ENCODE results near the gene ACER3. TPM values are rescaled to one million over a fixed set of nuclear protein-coding genes. Genes with fewer than 3 reads are reported as not detected.
"Not testable (repeated sequence)": the region's sequence is repeated elsewhere in the genome, so short reads cannot be mapped to it uniquely, and the experiment has no call there.

ACER3 gene
- total RNA-seq, 1 donor from 2014 or later, result 67.2 TPM

GRCh38 chr11:77058900-77059299 is 198.2 kb downstream of the ACER3 start:
- intact Hi-C loops (cut with DNase I), result no loop called here
- Histone ChIP-seq H3K4me3 (no peak overlapping the region), H3K36me3 (no peaks in the 10 kb centered on the region), H3K4me1 (no peaks in the 10 kb centered on the region), H3K27ac (no peak overlapping the region), H3K9me3 (no peaks in the 10 kb centered on the region), H3K27me3 (ENCODE audit: low read depth) (no peaks in the 10 kb centered on the region)
- DNase-seq, result no peak
- no peak for ATAC-seq
- no peak for TF ChIP-seq CTCF (IDR thresholded peaks at IDR 0.05)

GRCh38 chr11:77059806-77060205 is 199.1 kb downstream of the ACER3 start:
- Histone ChIP-seq H3K9me3 (no peaks in the 10 kb centered on the region), H3K4me1 (no peaks in the 10 kb centered on the region), H3K27me3 (ENCODE audit: low read depth) (no peaks in the 10 kb centered on the region), H3K36me3 (no peaks in the 10 kb centered on the region), H3K27ac (no peak overlapping the region), H3K4me3 (no peak overlapping the region)
- intact Hi-C loops (cut with DNase I), result no loop called here
- ATAC-seq, result no peak
- no peak for TF ChIP-seq CTCF (IDR thresholded peaks at IDR 0.05)
- DNase-seq, result no peak

GRCh38 chr11:77060234-77060633 is 199.5 kb downstream of the ACER3 start:
- Histone ChIP-seq H3K4me1 (no peaks in the 10 kb centered on the region), H3K27ac (no peak overlapping the region), H3K36me3 (no peaks in the 10 kb centered on the region), H3K27me3 (ENCODE audit: low read depth) (no peaks in the 10 kb centered on the region), H3K4me3 (no peak overlapping the region), H3K9me3 (no peaks in the 10 kb centered on the region)
- intact Hi-C loops (cut with DNase I), result no loop called here
- TF ChIP-seq CTCF (IDR thresholded peaks at IDR 0.05), result no peak
- ATAC-seq (no peak), DNase-seq (no peak)

- H3K4me3 ChIP-seq; H3K4me1 ChIP-seq; H3K9me3 ChIP-seq; ATAC-seq; H3K27me3 ChIP-seq (ENCODE audit: low read depth); DNase-seq; H3K27ac ChIP-seq; intact Hi-C loops (cut with DNase I); H3K36me3 ChIP-seq: not testable (repeated sequence)
Observed at GRCh38 chr11:77061258-77061657, 200.5 kb downstream of the ACER3 start.

- Histone ChIP-seq H3K36me3 (no peaks in the 10 kb centered on the region), H3K4me1 (peaks cover 12% of the 10 kb centered on the region), H3K27ac (no peak overlapping the region), H3K9me3 (no peaks in the 10 kb centered on the region), H3K27me3 (ENCODE audit: low read depth) (no peaks in the 10 kb centered on the region), H3K4me3 (no peak overlapping the region)
- DNase-seq, result no peak
- intact Hi-C loops (cut with DNase I), result no loop called here
- TF ChIP-seq CTCF (IDR thresholded peaks at IDR 0.05), result no peak
- no peak for ATAC-seq
Observed at GRCh38 chr11:77062924-77063323, 202.2 kb downstream of the ACER3 start.

- intact Hi-C loops (cut with DNase I), result no loop called here
- Histone ChIP-seq H3K27me3 (ENCODE audit: low read depth) (no peaks in the 10 kb centered on the region), H3K9me3 (no peaks in the 10 kb centered on the region), H3K4me1 (peaks cover 17% of the 10 kb centered on the region), H3K4me3 (no peak overlapping the region), H3K36me3 (no peaks in the 10 kb centered on the region), H3K27ac (no peak overlapping the region)
- TF ChIP-seq CTCF (IDR thresholded peaks at IDR 0.05), result no peak
- DNase-seq, result no peak
- no peak for ATAC-seq
Observed at GRCh38 chr11:77063407-77063806, 202.7 kb downstream of the ACER3 start.
